Spinal cord (tissue), 10 donors: ENCODE measurements around the gene MAPKAPK2. TPM values are rescaled to one million over a fixed set of nuclear protein-coding genes. Genes with fewer than 3 reads are reported as not detected.

Experiments
- DNase-seq, 6 donors: peaks; one replicate each; pipeline versions ENCODE4 v3.0.0 to v3.0.0-alpha.2; 2013 to 2015; ENCODE audit warnings: low spot score in 6 of 6, low read depth in 4 of 6
- H3K27ac ChIP-seq: one replicate; pipeline ENCODE4 v1.5.1; 2013; ENCODE audit warnings: low read depth, low read length, control low read depth
- H3K27me3 ChIP-seq: one replicate; pipeline ENCODE4 v1.6.1; 2013; ENCODE audit warnings: low read length; ENCODE audit not compliant: control insufficient read depth, insufficient read depth
- H3K36me3 ChIP-seq: one replicate; pipeline ENCODE4 v1.6.1; 2013; ENCODE audit warnings: low read length; ENCODE audit not compliant: control insufficient read depth, insufficient read depth
- H3K4me1 ChIP-seq: one replicate; pipeline ENCODE4 v1.6.1; 2013; ENCODE audit warnings: low read length; ENCODE audit not compliant: control insufficient read depth, insufficient read depth
- H3K4me3 ChIP-seq: one replicate; pipeline ENCODE4 v1.5.1; 2013; ENCODE audit warnings: low read depth, low read length, control low read depth
- H3K9me3 ChIP-seq: one replicate; pipeline ENCODE4 v1.6.1; 2013; ENCODE audit warnings: low read length; ENCODE audit not compliant: control insufficient read depth, insufficient read depth
- WGBS: methylation state at CpG from one replicate; pipeline ENCODE4 v1.1.5; 2013; ENCODE audit warnings: missing lambda C conversion rate; ENCODE audit not compliant: insufficient coverage; 5-methylcytosine and 5-hydroxymethylcytosine counted together
- polyA plus RNA-seq, 2 donors: library from polyadenylated mRNA; unstranded; fragments of 120-200 nt; gene quantifications; one replicate each; pipeline ENCODE4 v1.2.1, GENCODE V29; 2013; ENCODE audit not compliant: insufficient read length in 2 of 2
- total RNA-seq, 2 donors: library from RNA; depleted of rRNA in 1 of 2; stranded (reverse); fragments of 120-200 nt in 1 of 2; fragments of >200 nt in 1 of 2; gene quantifications; one replicate each; pipeline versions ENCODE4 v1.2.3 to v1.2.4, GENCODE V29; 2013 to 2014
- donor health status: healthy.

Gene MAPKAPK2
- total and polyA plus RNA-seq, 4 donors, result 17.3 to 42.7 (median 35.4) TPM

- Histone ChIP-seq H3K36me3 (no peaks in the 10 kb centered on the region), H3K27ac (no peak overlapping the region), H3K4me3 (no peak overlapping the region), H3K27me3 (no peaks in the 10 kb centered on the region), H3K9me3 (no peaks in the 10 kb centered on the region), H3K4me1 (peaks cover 4% of the 10 kb centered on the region)
- DNase-seq, result no peak
- no CpG with 5 or more reads among the region's 9 CpGs for WGBS
Measured at GRCh38 chr1:206714331-206715058, 29.8 kb downstream of the MAPKAPK2 start.

GRCh38 chr1:206715120-206715519 lies 30.4 kb downstream of the MAPKAPK2 start:
- peaks cover 4% of the 10 kb centered on the region for H3K4me1 ChIP-seq
- no peaks in the 10 kb centered on the region for H3K9me3 ChIP-seq
- no peaks in the 10 kb centered on the region for H3K27me3 ChIP-seq
- 80% methylated on average over 1 of the region's 4 CpGs for WGBS
- H3K36me3 ChIP-seq, result no peaks in the 10 kb centered on the region
- H3K27ac ChIP-seq, result no peak overlapping the region
- no peak overlapping the region for H3K4me3 ChIP-seq
- DNase-seq, result no peak

GRCh38 chr1:206715552-206716158 lies 30.9 kb downstream of the MAPKAPK2 start:
- no peak for DNase-seq
- 90% methylated on average over 2 of the region's 3 CpGs for WGBS
- Histone ChIP-seq H3K36me3 (no peaks in the 10 kb centered on the region), H3K4me1 (peaks cover 4% of the 10 kb centered on the region), H3K9me3 (no peaks in the 10 kb centered on the region), H3K4me3 (no peak overlapping the region), H3K27ac (no peak overlapping the region), H3K27me3 (no peaks in the 10 kb centered on the region)

GRCh38 chr1:206716159-206716869 lies 31.6 kb downstream of the MAPKAPK2 start:
- no peaks in the 10 kb centered on the region for H3K27me3 ChIP-seq
- H3K36me3 ChIP-seq, result no peaks in the 10 kb centered on the region
- H3K4me1 ChIP-seq, result peaks cover 4% of the 10 kb centered on the region
- no peak for DNase-seq
- H3K27ac ChIP-seq, result no peak overlapping the region
- H3K9me3 ChIP-seq, result no peaks in the 10 kb centered on the region
- H3K4me3 ChIP-seq, result no peak overlapping the region
- 85% methylated on average over 5 of the region's 11 CpGs for WGBS

GRCh38 chr1:206716870-206717673 lies 32.4 kb downstream of the MAPKAPK2 start:
- H3K9me3 ChIP-seq, result no peaks in the 10 kb centered on the region
- 61% methylated on average over 5 of the region's 8 CpGs for WGBS
- no peaks in the 10 kb centered on the region for H3K36me3 ChIP-seq
- no peaks in the 10 kb centered on the region for H3K27me3 ChIP-seq
- no peak overlapping the region for H3K27ac ChIP-seq
- H3K4me1 ChIP-seq, result peaks cover 4% of the 10 kb centered on the region
- no peak for DNase-seq
- no peak overlapping the region for H3K4me3 ChIP-seq

- H3K27ac ChIP-seq, result no peak overlapping the region
- no peaks in the 10 kb centered on the region for H3K27me3 ChIP-seq
- H3K36me3 ChIP-seq, result peaks cover 1% of the 10 kb centered on the region
- H3K4me1 ChIP-seq, result peaks cover 7% of the 10 kb centered on the region
- no peak overlapping the region for H3K4me3 ChIP-seq
- no CpG with 5 or more reads among the region's 1 CpG for WGBS
- H3K9me3 ChIP-seq, result no peaks in the 10 kb centered on the region
- DNase-seq, result no peak
Measured at GRCh38 chr1:206717674-206717989, 32.9 kb downstream of the MAPKAPK2 start.

- Histone ChIP-seq H3K9me3 (no peaks in the 10 kb centered on the region), H3K27me3 (no peaks in the 10 kb centered on the region), H3K27ac (no peak overlapping the region), H3K36me3 (peaks cover 4% of the 10 kb centered on the region), H3K4me3 (no peak overlapping the region), H3K4me1 (peaks cover 9% of the 10 kb centered on the region)
- WGBS, result no CpG with 5 or more reads among the region's 10 CpGs
- no peak for DNase-seq
Measured at GRCh38 chr1:206719169-206719839, 34.6 kb downstream of the MAPKAPK2 start.

GRCh38 chr1:206721454-206721853 lies 36.7 kb downstream of the MAPKAPK2 start:
- no peak overlapping the region for H3K4me3 ChIP-seq
- no peak overlapping the region for H3K27ac ChIP-seq
- H3K36me3 ChIP-seq, result peaks cover 4% of the 10 kb centered on the region
- H3K4me1 ChIP-seq, result peaks cover 6% of the 10 kb centered on the region
- no peak for DNase-seq
- 100% methylated on average over 1 of the region's 1 CpG for WGBS
- H3K9me3 ChIP-seq, result no peaks in the 10 kb centered on the region
- H3K27me3 ChIP-seq, result no peaks in the 10 kb centered on the region
